Measurements from ENCODE around the gene GAREM1.
"Not testable (repeated sequence)": the region's sequence is repeated elsewhere in the genome, so short reads cannot be mapped to it uniquely, and the experiment has no call there.

The GAREM1 gene

GRCh38 chr18:32470714-32471633, at the start of gene GAREM1:
TSS of gene GAREM1 (minus strand) at chr18:32470882. CDS start at chr18:32470428, 454 bp downstream.
- in situ Hi-C loops (cut with MboI; ENCODE audit: low sequenced_read_pairs), result no loop called here

- in situ Hi-C loops (cut with MboI; ENCODE audit: low sequenced_read_pairs), result no loop called here
These were observed 40.5 kb upstream of the GAREM1 start for GRCh38 chr18:32511147-32511546.

DNA sequence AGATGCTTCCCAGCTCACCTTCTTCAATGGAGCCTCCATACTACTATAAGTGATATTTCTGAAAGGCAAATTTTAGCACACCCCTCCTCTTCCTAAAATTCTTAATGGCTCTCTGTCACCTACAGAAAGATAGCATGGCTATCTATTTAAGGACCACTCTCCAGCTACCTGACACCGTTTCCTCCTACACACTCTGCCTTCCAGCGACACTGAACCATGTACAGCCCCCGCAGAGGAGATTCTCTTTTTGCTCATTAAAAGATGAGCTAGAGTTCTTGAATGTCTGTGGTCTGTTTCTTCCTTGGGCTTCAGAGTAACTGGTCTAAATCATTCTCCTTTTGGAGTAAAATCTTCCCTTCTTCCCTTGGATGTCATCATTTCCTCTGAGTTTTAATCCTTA, 38.4 kb upstream of the GAREM1 start:
- in situ Hi-C loops (cut with MboI; ENCODE audit: low sequenced_read_pairs), result no loop called here

DNA sequence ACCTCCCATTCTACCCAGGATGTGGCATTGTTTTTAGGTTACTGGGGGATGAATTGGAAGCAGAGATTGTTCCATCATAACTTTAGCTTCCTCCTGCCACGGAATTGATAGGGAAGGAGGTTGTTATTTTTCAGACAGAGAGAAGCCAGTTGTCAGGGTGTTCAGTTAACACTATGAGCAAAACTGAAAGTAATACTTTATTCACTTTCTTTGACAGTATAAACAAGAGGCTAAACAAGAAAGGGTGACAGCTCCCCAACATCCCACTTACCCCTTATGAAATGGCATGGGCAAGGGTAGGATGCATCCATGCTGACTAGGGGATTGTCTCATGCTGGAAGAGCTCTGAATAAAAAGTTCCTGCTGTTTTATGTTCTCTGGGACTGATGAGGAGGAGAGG, 36.4 kb upstream of the GAREM1 start:
- in situ Hi-C loops (cut with MboI; ENCODE audit: low sequenced_read_pairs), result no loop called here

DNA sequence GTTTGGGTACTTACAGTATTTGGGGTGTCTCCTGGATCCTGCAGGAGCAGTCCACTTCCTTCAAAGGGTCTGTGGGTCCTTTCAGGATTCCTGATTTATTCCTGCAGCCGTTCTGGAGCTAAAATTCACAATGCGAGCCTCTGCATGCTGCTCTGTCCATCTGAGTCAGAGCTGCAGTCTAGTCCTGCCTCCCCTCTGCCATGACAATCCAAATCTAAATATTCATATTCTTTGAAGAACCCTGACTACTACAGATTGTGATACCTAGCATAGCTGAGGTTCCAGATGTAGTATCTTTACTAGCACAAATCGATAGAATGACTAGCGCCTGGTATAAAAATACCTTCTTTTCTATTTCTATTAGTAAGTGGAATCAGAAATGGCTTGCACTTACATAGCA, 31.3 kb upstream of the GAREM1 start:
- in situ Hi-C loops (cut with MboI; ENCODE audit: low sequenced_read_pairs), result no loop called here

GRCh38 chr18:32501242-32501641, 30.6 kb upstream of the GAREM1 start:
- in situ Hi-C loops (cut with MboI; ENCODE audit: low sequenced_read_pairs), result not testable (repeated sequence)

GRCh38 chr18:32483002-32483401, 12.3 kb upstream of the GAREM1 start:
- in situ Hi-C loops (cut with MboI; ENCODE audit: low sequenced_read_pairs), result no loop called here

- in situ Hi-C loops (cut with MboI; ENCODE audit: low sequenced_read_pairs), result no loop called here
These were observed 11.4 kb upstream of the GAREM1 start for GRCh38 chr18:32482117-32482516.

GRCh38 chr18:32480581-32480980, 9.9 kb upstream of the GAREM1 start:
- in situ Hi-C loops (cut with MboI; ENCODE audit: low sequenced_read_pairs), result no loop called here

GRCh38 chr18:32478807-32479206, 8.1 kb upstream of the GAREM1 start:
- in situ Hi-C loops (cut with MboI; ENCODE audit: low sequenced_read_pairs), result no loop called here

GRCh38 chr18:32478317-32478716, 7.6 kb upstream of the GAREM1 start:
- in situ Hi-C loops (cut with MboI; ENCODE audit: low sequenced_read_pairs), result no loop called here

GRCh38 chr18:32476106-32476505, 5.4 kb upstream of the GAREM1 start:
- in situ Hi-C loops (cut with MboI; ENCODE audit: low sequenced_read_pairs), result no loop called here

DNA sequence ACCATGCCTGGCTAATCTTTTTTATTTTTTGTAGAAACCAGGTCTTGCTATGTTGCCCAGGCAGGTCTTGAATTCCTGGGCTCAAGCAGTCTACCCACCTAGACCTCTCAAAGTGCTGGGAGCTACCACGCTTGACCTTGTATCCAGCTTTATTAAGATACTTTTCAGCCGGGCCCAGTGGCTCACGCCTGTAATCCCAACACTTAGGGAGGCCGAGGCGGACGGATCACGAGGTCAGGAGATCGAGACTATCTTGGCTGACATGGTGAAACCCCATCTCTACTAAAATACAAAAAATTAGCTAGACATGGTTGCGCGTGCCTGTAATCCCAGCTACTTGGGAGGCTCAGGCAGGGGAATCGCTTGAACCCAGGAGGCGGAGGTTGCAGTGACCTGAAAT, 4.4 kb upstream of the GAREM1 start:
- in situ Hi-C loops (cut with MboI; ENCODE audit: low sequenced_read_pairs), result not testable (repeated sequence)

DNA sequence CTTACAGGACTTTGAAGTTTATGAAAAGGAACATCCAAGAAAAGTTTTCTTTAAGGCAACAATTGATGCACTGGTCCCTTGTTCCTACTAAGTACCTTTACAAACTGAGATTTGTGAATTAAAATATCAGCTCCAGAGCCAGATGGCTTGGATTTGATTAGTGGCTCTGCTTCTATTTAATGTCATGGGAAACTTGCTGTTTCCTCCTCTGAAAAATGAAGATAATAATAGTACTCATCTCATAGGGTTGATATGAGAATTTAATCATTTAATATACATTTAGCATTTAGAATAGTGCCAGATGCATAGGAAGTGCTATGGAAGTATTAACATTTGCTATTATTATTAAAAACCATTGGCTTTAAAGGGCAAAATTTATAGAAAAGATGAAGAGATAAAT, 2.6 kb upstream of the GAREM1 start:
- in situ Hi-C loops (cut with MboI; ENCODE audit: low sequenced_read_pairs), result no loop called here

DNA sequence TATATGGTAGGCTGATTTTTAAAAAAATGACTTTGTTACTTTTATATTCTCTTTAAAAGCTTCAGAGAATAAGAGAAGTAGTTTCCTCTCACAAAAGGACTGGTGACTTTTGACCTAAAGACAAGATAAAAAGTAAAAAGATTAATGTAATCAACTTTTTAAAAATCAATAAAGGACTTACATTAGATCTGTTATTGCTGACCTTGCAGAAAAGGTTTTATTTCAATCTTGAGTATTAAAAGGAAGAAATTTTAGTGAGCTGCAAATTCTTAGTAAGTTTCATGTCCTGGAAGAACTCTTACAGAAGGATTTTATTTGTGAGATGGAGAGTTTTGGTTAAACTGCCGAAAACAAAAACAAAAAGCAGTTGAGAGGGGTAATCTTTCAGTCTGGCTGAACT, 2.2 kb upstream of the GAREM1 start:
- in situ Hi-C loops (cut with MboI; ENCODE audit: low sequenced_read_pairs), result no loop called here

- in situ Hi-C loops (cut with MboI; ENCODE audit: low sequenced_read_pairs), result no loop called here
These were observed 295 bp downstream of the GAREM1 start for GRCh38 chr18:32470460-32470713.

DNA sequence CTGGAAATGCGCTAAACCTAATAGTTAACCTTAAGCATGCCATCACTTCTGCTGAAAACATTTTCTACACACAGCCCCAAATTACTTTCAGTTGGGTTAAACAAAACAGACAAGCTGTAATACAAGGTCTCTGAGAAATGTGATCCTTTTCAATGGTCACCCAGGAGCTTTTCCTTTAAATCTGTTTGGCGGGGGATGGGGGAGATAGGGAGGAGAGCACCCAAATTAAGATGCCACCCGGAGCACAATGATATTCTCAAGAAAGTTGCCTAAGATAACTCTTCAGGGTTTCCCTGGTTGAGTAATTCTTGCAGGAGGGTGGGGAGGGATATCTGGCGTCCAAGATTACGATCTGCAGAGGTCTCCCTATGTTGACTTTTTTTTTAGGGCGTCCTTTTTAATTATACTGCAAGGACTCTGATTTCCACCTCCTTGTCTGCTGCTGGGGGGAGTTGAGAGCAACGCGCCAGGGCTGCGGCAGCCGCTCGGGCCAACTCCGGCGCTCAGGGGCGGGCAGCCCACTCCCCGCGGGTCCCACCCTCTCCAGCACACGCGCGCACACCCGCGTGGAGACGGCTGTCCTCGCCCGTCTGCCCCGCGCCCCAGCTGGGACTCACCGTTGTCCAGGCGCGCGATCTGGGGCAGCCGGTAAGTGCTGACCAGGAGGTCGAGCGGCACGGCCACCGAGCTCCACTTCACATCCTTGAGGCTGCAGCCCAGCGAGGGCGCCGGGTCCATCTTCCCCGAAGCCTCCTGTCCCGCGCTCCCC, 807 bp downstream of the GAREM1 start:
- in situ Hi-C loops (cut with MboI; ENCODE audit: low sequenced_read_pairs), result no loop called here

GRCh38 chr18:32469190-32469651, 1.5 kb downstream of the GAREM1 start:
- in situ Hi-C loops (cut with MboI; ENCODE audit: low sequenced_read_pairs), result no loop called here

- in situ Hi-C loops (cut with MboI; ENCODE audit: low sequenced_read_pairs), result no loop called here
These were observed 2.4 kb downstream of the GAREM1 start for GRCh38 chr18:32468147-32468845.

- in situ Hi-C loops (cut with MboI; ENCODE audit: low sequenced_read_pairs), result no loop called here
These were observed 8.9 kb downstream of the GAREM1 start for GRCh38 chr18:32461709-32462272.

- in situ Hi-C loops (cut with MboI; ENCODE audit: low sequenced_read_pairs), result no loop called here
These were observed 10.4 kb downstream of the GAREM1 start for GRCh38 chr18:32460171-32460731.
